Measurements from ENCODE around the gene ZNF324B. TPM values are rescaled to one million over a fixed set of nuclear protein-coding genes. Genes with fewer than 3 reads are reported as not detected.

The ZNF324B gene
- total and polyA plus RNA-seq, 2 of the 8 experiments (the other 6 are each of a cell fraction or from before 2014, with no cell fraction given), result 2.9 to 6.0 TPM

GRCh38 chr19:58416604-58417003 is 34.8 kb upstream of the ZNF324B start:
- H2BK5ac ChIP-seq (ENCODE audit: low read depth, low read length), result no peak overlapping the region
- ChIA-PET CTCF (ENCODE audit: partially characterized antibody) (interaction anchor here (1.1 to 1.3 kb wide), 2 partner anchors 15 to 51 kb away, joined by 3 read pairs; no protein-coding TSS in a partner anchor), POLR2A (ENCODE audit: partially characterized antibody) (interaction anchor here (1.6 to 2.1 kb wide), 3 partner anchors 21 to 54 kb away, joined by 4 to 8 read pairs (median 5); partner anchors contain the start of genes RNF225 and ZNF497)

More at GRCh38 chr19:58416604-58417003, 34.8 kb upstream of the ZNF324B start:
- H3K79me2 ChIP-seq (ENCODE audit: control insufficient read depth in 1 of 2, insufficient read depth in 2 of 2, low read length in 2 of 2), result no peaks in the 10 kb centered on the region
- H3K23me2 ChIP-seq (ENCODE audit: low read depth, low read length), result no peaks in the 10 kb centered on the region
- no peaks in the 10 kb centered on the region for H4K20me1 ChIP-seq (replicated peaks in 1 of 2; ENCODE audit: control insufficient read depth in 1 of 2, insufficient read depth in 2 of 2, low read length in 2 of 2)
- 97% methylated on average over 5 of the region's 5 CpGs; no CpG with 5 or more reads in 1 of the 2 experiments for WGBS, 2 experiments (ENCODE audit: extremely low coverage in 1 of 2, insufficient coverage in 1 of 2, insufficient read length in 1 of 2, insufficient replicate concordance in 2 of 2, low coverage in 1 of 2, low lambda C conversion rate in 2 of 2, missing lambda C conversion rate in 1 of 2)
- H3K27ac ChIP-seq (ENCODE audit: low read depth, low read length), result no peak overlapping the region
- H3K4me2 ChIP-seq (ENCODE audit: insufficient read depth in 1 of 2, low read depth in 2 of 2, low read length in 2 of 2), result no peak overlapping the region
- no peaks in the 10 kb centered on the region for H3K79me1 ChIP-seq (ENCODE audit: low read depth, low read length)
- no peak overlapping the region for H3K56ac ChIP-seq (replicated peaks; ENCODE audit: insufficient read length, low read depth, low read length)
- no peak overlapping the region for H4K8ac ChIP-seq (ENCODE audit: extremely low read depth, insufficient read depth, low read length)
- H3K4me1 ChIP-seq (replicated peaks in 1 of 4; ENCODE audit: control insufficient read depth in 3 of 4, insufficient read depth in 4 of 4, low read length in 3 of 4), result no peaks in the 10 kb centered on the region
- peaks cover 0 to 14% (median 6%) of the 10 kb centered on the region in 4 experiments; a peak in 4 of 8 replicates for H3K36me3 ChIP-seq (ENCODE audit: control insufficient read depth in 2 of 4, insufficient read depth in 4 of 4, low read length in 3 of 4)
- H4K5ac ChIP-seq (ENCODE audit: insufficient read length, low read depth, low read length), result no peak overlapping the region
- no peak overlapping the region for H4K91ac ChIP-seq (replicated peaks; ENCODE audit: insufficient read length, low read length)
- no peaks in the 10 kb centered on the region for H3K27me3 ChIP-seq (replicated peaks in 1 of 4; ENCODE audit: control insufficient read depth in 3 of 4, extremely low read depth in 1 of 4, insufficient read depth in 3 of 4, low read length in 3 of 4)
- H2AFZ ChIP-seq (ENCODE audit: low read length), result no peak overlapping the region
- TF ChIP-seq TAF1 (IDR thresholded peaks at IDR 0.05; ENCODE audit: low read depth, low read length) (no peak), JUN (IDR thresholded peaks at IDR 0.05; ENCODE audit: low read depth, low read length) (no peak), SIX5 (IDR thresholded peaks at IDR 0.05; ENCODE audit: low read depth, low read length) (no peak), SUZ12 (IDR thresholded peaks at IDR 0.05; ENCODE audit: low read length) (no peak), ASH2L (IDR thresholded peaks at IDR 0.05; ENCODE audit: low read length) (no peak), SAP30 (IDR thresholded peaks at IDR 0.05; ENCODE audit: insufficient read depth, insufficient replicate concordance, low read length) (no peak)
- TF ChIP-seq, protein P1, sequence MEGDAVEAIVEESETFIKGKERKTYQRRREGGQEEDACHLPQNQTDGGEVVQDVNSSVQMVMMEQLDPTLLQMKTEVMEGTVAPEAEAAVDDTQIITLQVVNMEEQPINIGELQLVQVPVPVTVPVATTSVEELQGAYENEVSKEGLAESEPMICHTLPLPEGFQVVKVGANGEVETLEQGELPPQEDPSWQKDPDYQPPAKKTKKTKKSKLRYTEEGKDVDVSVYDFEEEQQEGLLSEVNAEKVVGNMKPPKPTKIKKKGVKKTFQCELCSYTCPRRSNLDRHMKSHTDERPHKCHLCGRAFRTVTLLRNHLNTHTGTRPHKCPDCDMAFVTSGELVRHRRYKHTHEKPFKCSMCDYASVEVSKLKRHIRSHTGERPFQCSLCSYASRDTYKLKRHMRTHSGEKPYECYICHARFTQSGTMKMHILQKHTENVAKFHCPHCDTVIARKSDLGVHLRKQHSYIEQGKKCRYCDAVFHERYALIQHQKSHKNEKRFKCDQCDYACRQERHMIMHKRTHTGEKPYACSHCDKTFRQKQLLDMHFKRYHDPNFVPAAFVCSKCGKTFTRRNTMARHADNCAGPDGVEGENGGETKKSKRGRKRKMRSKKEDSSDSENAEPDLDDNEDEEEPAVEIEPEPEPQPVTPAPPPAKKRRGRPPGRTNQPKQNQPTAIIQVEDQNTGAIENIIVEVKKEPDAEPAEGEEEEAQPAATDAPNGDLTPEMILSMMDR (IDR thresholded peaks at IDR 0.05; ENCODE audit: control extremely low read depth in 1 of 3, insufficient read depth in 1 of 3, low read depth in 1 of 3, low read length in 3 of 3), result no peak
- no peak overlapping the region for H2BK12ac ChIP-seq (ENCODE audit: low read depth, low read length)
- H3K4me3 ChIP-seq (ENCODE audit: extremely low read depth in 1 of 4, insufficient read depth in 2 of 4, low read depth in 3 of 4, low read length in 4 of 4), result no peak overlapping the region
- no peak overlapping the region for H3K23ac ChIP-seq (ENCODE audit: insufficient read length)
- FAIRE-seq, result no peak
- H3K14ac ChIP-seq (ENCODE audit: insufficient read length), result no peak overlapping the region
- H3K9ac ChIP-seq (replicated peaks in 1 of 4; ENCODE audit: extremely low read depth in 1 of 4, low read depth in 3 of 4, low read length in 3 of 4), result no peak overlapping the region
- peaks cover 6 to 7% of the 10 kb centered on the region in 2 experiments; a peak in 2 of 4 replicates for H3K9me3 ChIP-seq (ENCODE audit: insufficient read depth in 2 of 2, low read depth in 1 of 2, low read length in 1 of 2)
- H2BK20ac ChIP-seq (ENCODE audit: low read length), result no peak overlapping the region
- no peak overlapping the region for H2BK15ac ChIP-seq (ENCODE audit: low read length)
- no peak for DNase-seq (ENCODE audit: low read depth in 1 of 2, low spot score in 2 of 2)
- no peak overlapping the region for H2AK5ac ChIP-seq (ENCODE audit: low read depth, low read length)
- H3K4ac ChIP-seq (replicated peaks; ENCODE audit: insufficient read length, low read depth, low read length), result no peak overlapping the region
- H3K18ac ChIP-seq (ENCODE audit: extremely low read depth, low read length), result no peak overlapping the region
- no peak overlapping the region for H2BK120ac ChIP-seq (replicated peaks; ENCODE audit: low read depth, low read length)

Measured in H1 (cell line).